8988T (cell line): ENCODE data around the gene ARHGEF1.
"Not testable (repeated sequence)": the region's sequence is repeated elsewhere in the genome, so short reads cannot be mapped to it uniquely, and the experiment has no call there.

Source experiments
- DNase-seq: peaks from one replicate; pipeline ENCODE4 v3.0.0; 2011

Gene ARHGEF1

GRCh38 chr19:41934849-41935374 lies 51.9 kb downstream of the ARHGEF1 start:
- DNase-seq: peak; percentile 84

- DNase-seq: no peak
Measured at GRCh38 chr19:41935760-41936415, 52.9 kb downstream of the ARHGEF1 start.

GRCh38 chr19:41936416-41936850 lies 53.4 kb downstream of the ARHGEF1 start:
- no peak for DNase-seq

GRCh38 chr19:41936961-41937360 lies 54.0 kb downstream of the ARHGEF1 start:
- DNase-seq: no peak

GRCh38 chr19:41937525-41938468 lies 54.8 kb downstream of the ARHGEF1 start:
- no peak for DNase-seq

- DNase-seq: not testable (repeated sequence)
Measured at GRCh38 chr19:41939209-41939608, 56.2 kb downstream of the ARHGEF1 start.

- no peak for DNase-seq
Measured at GRCh38 chr19:41939861-41940730, 57.1 kb downstream of the ARHGEF1 start.

- DNase-seq: no peak
Measured at GRCh38 chr19:41940731-41941409, 57.9 kb downstream of the ARHGEF1 start.

GRCh38 chr19:41941410-41942202 lies 58.6 kb downstream of the ARHGEF1 start:
- DNase-seq: no peak

GRCh38 chr19:41944336-41944735 lies 61.4 kb downstream of the ARHGEF1 start:
- DNase-seq: no peak

GRCh38 chr19:41945135-41945766 lies 62.3 kb downstream of the ARHGEF1 start:
- no peak for DNase-seq

- no peak for DNase-seq
Measured at GRCh38 chr19:41947091-41947490, 64.1 kb downstream of the ARHGEF1 start.

GRCh38 chr19:41951686-41952172 lies 68.7 kb downstream of the ARHGEF1 start:
- DNase-seq: peak; percentile 79

GRCh38 chr19:41955521-41955920 lies 72.5 kb downstream of the ARHGEF1 start:
- DNase-seq: no peak

GRCh38 chr19:41956621-41957020 lies 73.6 kb downstream of the ARHGEF1 start:
- no peak for DNase-seq
